Stimulated activated CD8-positive, alpha-beta memory T cell treated with anti-CD3 and anti-CD28 coated beads, Interleukin-4, amount 100 ng/mL, for 24 hours (primary cell): ENCODE data around the gene TBC1D22A.
A peak's percentile ranks its signal among the peaks of the same experiment; 100 is the strongest.

ENCODE experiments used
- DNase-seq: peaks from one replicate; pipeline ENCODE4 v3.0.0-alpha.2; 2020; ENCODE audit warnings: low read depth

The TBC1D22A gene

DNA sequence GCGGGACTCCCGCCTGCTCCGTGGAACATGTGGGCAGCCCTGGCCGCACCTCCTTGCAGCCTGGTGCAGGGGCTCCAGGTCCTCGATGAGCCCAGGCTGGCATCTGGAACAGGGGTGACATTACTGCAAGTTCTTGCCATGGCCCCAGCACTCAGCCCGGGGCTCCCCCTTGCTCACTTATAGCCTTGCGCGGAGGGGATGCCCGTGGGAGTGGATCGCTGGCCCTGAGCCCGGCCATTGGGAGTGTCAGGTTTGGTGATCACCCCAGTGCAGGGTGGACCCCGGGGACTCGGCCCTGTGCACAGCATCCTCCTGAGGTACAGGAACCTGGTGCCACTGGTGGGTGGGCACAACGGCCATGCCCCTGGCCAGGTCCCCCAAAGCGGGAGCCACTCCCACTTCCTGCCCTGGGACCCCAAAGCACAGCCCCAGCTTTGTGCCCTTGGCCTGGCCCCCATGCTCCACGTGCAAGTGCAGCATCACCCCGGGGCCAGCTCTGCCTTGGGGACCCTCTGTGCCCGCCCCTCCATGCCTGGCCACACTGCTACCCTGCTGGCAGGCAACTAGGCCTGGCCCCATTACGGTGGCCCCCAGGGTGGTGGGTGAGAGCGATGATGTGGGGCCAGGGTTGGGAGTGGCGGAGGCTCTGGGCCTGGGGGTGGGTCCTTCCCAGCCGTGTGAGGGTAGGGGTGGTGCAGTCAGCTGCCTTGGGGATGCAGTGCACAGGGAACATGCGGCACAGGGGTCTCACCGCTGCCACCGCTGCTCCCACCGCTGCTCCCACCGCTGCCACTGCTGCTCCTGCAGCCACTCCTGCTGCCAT is 439.8 kb downstream of the TBC1D22A start:
- DNase-seq: no peak

DNA sequence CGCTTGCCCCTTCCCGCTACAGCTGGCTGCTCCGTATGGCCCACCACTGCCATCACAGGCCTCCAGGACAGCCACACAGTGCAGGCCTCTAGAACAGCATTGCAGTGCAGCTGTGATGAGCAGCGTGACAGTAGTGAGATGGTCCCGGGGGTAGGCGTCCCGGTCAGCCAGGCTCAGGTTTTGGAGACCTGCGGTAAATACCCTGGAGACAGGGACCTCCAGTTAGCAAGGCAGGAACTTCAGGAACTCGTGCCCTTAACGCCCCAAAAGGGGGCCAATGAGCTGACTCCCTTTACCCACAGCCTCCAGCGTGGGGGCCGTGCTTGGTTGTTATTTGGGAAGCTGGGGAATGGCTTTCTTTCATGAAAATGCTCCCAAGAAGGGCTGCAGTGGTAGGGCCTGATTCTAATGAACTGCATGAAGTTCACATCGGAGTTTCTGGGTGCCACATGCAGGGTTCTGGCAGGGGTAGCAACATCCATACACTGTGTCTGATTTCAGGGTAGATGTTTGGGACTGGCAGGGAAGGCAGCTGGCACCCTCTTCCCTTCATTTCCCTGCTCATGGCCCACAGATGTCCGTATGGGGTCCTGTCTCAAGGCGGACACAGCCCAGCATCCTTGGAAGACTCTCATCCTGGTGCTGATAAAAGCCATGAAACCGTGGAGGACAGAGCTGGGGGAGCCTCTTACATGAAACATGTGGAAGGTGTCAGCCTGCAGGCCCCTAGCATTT is 440.5 kb downstream of the TBC1D22A start:
- DNase-seq: no peak

DNA sequence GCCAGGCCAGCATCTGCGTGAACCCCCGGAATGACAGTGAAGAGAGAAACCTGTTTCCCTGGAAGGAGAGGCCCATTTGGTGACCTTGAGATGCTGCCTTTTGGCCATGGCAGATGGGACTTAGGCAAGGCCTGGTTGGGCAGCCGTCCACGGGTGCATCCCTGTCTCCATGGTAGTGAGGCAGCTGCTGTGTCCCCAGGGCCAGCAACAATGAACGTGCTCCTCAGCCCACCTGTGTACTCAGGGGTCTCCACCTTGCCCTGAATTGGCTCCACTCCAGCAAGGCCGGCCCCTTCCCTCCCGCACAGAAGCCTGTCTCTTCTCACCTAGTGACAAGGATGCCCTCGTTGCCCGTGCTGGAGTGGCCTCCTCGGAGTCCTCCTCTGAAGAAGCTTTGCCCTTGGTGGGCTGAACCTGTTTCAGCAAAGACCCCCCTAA is 441.1 kb downstream of the TBC1D22A start:
- no peak for DNase-seq

DNA sequence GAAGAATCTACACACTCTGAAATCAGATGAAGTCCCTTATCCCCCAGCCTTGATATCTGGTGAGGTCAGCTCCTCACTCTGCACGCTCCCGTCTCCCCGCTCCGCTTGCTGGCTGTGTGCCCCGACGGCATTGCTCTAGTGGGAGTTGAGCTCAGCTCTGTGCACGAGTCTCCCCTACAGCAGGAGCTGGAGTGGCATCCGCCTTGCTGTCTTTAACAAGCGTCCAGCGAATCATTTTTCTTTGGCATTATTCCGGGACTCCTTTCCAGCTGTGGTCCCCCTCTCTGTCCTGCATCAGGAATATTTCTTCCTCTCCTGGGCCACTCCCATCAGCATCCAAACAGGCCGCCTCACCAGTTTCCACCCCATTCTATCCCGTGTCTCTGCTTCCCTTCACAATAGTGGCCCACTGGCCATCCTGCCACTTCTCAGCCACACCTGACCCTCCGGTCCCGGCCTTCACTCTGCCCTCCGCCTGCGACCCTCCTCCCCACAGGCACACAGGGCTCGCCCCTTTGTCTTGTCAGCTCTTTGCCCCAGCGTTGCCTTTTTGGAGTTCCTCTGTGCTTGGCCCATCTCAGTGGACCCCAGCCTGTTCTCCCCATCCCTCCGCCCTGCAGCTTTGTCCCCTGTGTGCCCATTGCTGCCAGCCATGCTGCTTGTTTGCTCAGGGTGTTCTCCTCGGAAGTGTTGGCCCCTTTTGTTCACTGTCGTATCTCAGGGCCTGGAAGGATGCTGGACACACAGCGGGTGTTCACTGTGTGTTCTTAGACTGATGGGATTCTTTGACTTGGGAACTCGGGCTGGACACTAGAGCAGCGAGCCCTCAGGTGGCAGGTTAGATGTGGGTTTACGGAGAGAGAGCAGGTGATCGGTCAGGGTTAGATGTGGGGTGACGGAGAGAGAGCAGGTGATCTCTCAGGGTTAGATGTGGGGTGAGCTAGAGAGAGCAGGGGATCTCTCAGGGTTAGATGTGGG is 441.8 kb downstream of the TBC1D22A start:
- no peak for DNase-seq

DNA sequence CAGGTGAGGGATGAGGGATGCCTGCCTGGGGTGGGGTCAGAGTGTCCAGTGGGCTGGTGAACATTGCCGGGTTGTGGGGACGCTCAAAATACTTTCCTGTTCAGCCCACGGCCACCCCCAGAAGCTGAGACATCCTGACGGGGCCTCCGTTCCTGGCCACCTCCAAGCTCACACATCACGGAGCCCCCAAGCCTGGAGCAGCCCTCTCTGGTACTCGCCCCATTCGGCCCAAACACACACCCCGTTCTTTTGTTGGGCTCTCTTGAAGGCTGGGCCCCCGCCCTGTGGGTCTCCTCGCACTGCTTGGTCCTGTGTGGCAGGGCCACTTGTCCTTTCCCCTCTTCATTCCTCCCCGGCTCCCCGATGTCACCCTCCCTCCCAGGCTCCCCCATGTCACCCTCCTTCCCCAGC is 442.6 kb downstream of the TBC1D22A start:
- DNase-seq: no peak

DNA sequence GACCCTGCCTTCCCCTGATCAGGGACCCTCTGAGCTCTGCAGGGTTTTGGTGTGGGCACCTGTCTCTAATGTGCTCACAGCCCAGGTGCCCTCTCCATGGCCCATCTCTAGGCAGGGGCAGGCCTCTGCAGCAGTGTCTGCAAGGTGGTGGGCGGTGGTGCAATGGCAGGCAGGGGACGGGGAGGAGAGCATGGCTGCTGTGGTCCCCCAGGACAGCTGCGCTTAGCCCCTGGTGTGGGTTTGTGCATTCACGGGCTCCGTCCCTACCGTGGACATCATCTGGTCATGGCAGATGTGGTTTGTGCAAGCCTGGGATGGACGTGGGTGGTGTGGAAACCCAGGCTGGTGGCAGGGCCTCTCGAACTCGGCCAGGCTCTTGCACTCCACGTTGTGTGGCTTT is 443.1 kb downstream of the TBC1D22A start:
- DNase-seq: no peak

DNA sequence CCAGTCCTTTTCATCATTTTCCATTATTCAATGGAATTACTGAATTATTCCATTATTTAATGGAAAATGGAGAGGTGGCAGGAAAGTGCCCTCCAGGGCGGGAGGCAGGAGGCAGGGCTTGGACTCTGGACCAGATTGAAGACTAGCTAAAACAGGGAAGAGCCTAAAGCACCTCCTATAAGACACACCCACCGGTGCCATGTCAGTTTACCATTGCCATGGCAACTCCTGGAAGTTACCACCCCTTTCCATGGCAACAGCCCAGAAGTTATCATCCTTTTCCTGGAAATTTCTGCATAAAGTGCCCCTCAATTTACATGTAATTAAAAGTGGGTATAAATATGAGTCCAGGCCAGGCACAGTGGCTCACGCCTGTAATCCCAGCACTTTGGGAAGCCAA is 443.7 kb downstream of the TBC1D22A start:
- DNase-seq: no peak

DNA sequence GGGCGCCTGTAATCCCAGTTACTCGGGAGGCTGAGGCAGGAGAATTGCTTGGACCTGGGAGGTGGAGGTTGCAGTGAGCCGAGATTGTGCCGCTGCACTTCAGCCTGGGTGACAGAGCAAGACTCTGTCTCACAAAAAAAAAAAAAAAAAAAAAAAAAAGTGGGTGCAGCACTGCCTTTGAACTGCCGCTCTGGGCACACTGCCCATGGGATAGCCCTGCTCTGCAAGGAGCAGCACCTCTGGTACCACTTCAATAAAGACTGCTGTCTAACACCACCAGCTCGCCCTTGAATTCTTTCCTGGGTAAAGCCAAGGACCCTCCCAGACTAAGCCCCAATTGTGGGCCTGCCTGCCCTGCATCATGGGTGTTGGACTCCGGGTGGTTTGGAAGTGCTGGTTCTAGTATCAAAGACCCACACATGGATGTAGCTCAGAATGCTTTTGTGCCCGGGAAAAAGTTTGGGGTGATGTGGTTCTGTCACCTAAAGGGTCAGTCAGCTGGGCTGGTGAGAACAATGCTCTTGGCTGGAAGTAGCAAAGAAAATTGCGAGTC is 444.3 kb downstream of the TBC1D22A start:
- no peak for DNase-seq

DNA sequence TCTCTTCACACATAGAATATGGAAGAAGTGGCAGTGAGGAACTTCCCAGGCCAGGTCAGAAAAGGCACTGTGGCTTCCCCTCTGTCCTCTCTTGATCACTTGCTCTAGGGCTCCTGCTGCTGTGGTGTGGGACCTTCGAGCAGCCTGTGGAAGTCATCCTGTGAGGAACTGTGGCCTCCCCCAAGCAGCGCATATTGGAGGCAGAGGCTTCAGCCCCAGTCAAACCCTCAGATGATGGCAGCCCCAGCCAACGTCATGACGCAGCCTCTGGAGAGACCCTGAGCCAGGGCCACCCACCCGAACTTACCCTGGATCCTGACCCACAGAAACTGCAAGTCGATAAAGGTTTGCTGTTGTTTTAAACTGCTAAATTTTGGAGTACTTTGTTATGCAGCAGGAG is 444.9 kb downstream of the TBC1D22A start:
- DNase-seq: no peak

DNA sequence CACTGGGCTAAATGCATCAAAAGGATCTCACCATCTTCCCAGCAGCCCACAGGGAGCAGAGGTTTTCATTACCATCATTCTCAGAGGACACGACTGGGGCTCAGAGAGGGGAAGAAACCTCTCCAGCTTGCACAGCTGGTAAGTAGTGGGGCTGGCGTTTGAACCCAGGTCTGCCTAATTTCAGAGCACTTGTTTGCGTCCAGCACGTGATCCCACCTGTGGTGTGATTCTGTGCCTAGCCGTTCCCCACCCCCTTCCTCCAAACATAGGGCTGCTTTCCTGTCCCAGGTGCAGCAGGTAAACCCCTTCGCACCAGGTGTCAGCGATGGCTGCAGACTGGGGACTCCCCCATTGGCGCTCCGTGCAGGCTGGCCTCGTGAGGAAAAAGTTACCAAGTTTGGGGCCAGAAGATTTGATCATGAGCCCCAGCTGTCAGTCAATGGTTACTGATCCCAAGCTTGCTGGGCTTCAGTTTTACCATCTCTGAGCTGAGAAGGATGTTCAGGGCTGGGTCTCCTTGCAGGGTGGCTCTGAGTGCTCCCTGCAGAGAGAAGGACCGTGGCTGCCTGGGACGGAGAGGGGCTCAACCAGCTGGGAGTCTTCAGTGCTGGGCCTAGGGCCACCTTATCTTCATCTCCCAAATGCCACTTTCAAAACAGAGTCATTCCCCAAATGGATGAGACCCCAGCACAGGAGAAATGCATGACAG is 445.6 kb downstream of the TBC1D22A start:
- no peak for DNase-seq

DNA sequence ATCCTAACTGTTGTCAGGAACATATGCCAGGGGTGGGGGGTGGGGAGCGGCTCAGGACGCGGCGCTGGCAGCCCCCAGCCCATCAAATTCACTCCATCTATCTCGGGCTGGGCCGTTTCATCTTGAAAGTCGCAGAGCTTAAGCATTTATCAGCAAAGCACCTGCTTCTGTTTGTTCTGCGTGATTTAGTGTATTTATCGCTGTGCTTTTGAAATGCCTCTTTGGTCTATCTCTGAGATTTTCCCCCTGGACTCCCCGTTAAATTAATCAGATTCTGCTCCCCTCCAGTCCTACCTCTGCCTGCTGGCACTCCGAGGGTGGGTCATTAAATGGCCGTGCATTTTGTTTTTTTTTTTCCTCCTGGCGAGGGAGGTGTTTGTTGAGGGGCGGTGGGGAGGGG is 446.2 kb downstream of the TBC1D22A start:
- DNase-seq: no peak

DNA sequence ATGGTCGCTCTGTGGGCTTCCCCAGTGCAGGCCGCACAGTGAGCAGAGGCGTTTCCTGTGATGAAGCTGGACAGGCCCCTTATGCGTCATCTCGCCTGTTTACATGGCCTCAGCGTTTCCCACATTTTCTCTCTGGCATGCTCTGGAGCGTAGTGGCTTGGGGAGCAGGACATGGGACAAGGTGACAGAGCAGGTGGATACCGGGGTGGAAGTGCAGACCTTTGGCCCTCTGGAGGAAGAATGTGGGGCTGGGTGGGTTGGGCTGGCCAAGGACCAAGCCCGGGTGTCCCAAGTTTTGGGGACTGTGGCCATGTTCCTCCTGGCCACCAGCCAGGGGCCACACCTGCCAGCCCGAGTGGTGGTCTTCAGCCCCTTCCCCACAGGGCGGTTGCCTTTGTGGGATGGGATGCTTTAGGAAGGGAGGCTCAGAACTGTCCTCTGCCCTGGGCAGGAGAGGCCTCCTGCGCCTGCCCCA is 446.6 kb downstream of the TBC1D22A start:
- DNase-seq: no peak

DNA sequence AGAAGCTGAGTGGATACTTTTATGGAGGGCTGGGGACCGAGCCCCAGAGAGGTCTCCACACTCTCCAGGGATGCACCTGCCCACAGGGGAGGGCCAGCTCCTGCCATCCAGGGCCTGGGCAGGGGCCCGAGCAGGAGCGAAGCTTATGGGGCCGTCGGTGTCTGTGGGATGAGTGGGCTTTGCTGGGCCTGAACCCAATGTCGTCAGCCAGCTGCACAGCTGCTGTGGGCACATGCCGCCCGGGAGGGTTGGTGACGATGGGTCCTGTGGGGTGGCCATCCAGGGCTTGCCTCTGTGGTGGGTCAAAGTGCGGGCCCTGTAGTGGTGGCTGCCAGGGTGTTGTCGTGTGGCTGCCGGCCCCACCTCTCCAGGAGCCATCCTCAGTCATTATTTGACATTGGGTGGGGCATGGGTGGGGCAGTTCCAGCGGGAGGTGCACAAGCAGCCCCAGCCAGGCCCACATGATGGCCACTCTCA is 447.1 kb downstream of the TBC1D22A start:
- DNase-seq: no peak

DNA sequence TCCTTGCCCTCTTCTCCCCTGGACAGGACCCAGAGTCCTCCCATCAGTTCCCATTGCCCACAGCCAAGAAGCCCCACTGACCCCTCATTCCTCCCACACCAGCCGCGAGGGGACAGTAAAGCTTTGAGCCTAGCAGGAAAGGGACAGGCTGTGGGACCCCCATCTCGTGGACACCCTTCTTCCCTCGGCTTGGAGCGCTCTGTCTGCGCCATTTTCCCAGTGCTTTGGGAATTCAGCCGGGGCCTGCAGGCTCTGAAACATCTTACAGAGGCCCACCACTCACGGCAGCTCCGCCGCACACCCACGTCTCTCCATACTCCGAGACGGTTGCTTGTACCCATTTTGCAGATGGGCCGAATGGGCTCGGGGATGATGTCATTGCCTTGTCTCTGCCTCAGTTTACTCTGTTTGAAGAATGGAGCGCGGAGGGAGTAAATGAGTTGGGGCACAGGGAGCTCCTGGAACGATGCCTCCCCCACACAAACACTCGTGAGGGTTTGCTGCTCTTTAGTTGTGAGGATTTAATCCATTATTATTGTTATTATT is 447.7 kb downstream of the TBC1D22A start:
- DNase-seq: no peak

DNA sequence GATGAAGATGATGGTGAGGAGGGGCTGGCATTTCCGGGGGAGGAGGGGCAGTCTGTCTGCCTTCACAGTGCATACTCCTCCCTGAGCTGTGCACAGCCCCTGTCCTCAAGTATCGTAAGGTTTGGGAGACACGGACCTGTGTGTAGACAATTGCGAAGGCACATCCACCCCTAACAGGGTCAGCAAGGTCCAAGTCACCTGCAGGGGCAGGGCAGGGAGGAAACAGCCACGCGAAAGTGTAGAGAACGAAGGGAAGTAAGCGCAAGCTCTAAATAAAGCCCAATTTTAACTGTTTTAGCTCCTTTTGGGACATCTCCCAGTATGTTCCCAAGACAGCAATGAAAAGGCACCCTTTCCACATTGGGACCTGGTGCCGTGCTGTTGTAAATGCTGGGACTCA is 448.2 kb downstream of the TBC1D22A start:
- no peak for DNase-seq

DNA sequence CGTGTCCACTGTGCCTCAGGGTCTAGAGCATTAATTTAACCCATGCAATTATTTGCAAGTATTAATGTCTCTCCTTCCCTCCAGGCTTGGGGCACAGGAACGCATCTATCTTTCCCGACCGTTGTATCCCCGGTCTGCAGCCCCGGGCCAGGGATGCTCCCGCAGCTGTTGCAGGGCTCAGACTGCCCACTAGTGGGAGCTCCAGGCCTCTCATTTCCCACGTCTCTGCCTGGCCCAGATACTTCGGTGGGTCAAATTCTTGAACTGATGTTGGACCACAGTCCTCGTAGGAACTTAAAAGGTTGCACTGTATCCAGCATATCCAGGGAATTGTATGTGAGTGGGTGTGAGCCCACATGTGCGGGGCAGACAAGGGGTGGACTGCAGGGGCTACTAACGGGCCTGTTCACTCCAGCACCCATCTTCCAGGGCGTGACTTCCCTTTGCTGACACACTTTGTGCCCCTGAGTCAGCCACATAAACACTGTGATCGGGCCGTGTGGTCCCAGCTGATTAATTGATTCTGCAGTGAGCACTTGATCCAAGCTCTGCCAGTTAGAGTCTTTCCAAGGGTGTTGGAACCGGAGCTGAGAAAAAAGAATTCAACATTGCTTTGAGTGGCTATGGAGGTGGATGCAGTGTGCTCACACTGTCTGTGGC is 451.3 kb downstream of the TBC1D22A start:
- peak; percentile 38 for DNase-seq

DNA sequence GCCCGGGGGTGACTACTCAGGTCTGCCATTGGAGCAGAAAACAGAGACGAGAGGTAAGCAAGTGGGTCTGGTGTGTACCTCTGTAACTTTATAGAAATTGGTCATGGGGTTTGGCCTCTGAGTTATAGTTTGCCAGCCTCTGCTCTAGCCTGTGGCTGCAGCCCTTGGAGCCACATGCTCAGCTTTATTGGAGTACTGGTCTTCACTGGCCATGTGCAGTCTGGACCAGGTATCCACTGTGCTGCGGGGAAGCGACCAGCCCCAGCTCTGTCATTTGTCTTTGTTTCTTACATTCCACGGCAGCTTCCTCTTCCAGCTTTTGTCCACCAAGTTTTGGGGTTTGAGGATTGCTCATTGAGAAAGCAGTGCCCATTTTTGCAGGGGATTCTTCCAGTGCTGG is 453.4 kb downstream of the TBC1D22A start:
- DNase-seq: no peak

DNA sequence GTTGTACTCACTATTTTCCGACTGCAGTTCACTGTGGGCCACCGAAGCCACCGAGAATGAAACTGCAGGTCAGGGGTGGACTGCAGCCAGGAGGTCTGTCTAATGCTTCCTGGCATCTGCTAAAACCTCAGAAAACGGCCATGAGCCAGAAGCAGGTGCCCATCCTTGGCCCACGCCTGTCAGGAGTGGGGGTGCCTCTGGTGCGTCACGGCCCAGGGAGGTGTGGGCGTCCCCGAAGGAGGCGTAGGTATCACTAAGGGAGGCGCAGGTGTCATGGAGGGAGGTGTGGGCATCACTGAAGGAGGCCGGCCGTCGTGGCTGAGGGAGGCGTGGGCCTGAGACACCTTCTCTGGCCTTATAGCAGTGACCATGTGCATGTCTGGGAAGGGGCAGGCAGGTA is 456.2 kb downstream of the TBC1D22A start:
- DNase-seq: no peak

DNA sequence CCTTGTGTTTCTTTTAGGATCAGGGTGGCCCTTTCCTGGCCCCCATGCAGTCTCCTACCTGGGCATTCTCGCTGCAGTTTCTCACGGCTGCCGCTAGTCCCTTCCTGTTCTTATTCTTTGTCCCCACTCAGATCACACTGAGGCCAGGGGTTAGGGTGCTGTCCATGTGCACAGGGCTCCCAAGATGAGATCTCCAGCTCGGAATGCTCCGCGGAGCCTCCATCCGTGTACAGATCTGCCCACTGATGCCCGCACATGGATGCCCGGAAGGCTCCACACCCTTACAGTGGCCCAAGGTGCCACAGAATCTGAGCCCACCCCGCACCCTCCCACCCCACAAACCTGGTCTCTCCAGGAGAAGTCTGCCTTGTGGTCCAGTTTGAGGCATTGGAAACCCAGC is 457.3 kb downstream of the TBC1D22A start:
- DNase-seq: no peak

DNA sequence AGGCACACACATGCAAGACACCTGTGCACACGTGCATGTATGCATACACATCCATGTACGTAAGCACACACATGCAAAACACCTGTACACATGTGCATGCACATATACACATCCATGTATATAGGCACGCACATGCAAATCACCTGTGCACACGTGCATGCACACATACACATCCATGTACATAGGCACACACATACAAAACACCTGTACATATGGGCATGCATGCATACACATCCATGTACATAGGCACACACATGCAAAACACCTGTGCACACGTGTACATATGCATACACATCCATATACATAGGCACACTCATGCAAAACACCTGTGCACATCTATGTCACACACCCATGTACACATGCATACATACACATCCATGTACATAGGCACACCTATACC is 458.3 kb downstream of the TBC1D22A start:
- DNase-seq: no peak
